Purkinje cell (primary cell): ENCODE data around the gene TTC31. TPM values are rescaled to one million over a fixed set of nuclear protein-coding genes. Genes with fewer than 3 reads are reported as not detected.

Experiments used
- polyA plus RNA-seq: library from polyadenylated mRNA; unstranded; fragments of >200 nt; fragmentation: Nextera tagmentation; gene quantifications from 2 replicates; pipeline ENCODE4 v1.2.1, GENCODE V29; 2014

TTC31 gene
- polyA plus RNA-seq, 1 donor from 2014 or later, result 0.83 TPM

Other genes starting within 250 kb of the TTC31 start
- not detected in 2 replicates for gene SLC4A5, start 139.7 kb upstream of the TTC31 start, polyA plus RNA-seq
- 275 and 282 TPM in 2 replicates for gene DCTN1, start 102.8 kb upstream of the TTC31 start, polyA plus RNA-seq
- gene C2orf81, start 61.5 kb upstream of the TTC31 start, polyA plus RNA-seq, result 0.14 and 0.58 TPM in 2 replicates
- gene WDR54, start 61.4 kb upstream of the TTC31 start, polyA plus RNA-seq, result 25.1 and 25.5 TPM in 2 replicates
- gene RTKN, start 41.1 kb upstream of the TTC31 start, polyA plus RNA-seq, result not detected in 2 replicates
- 1.1 and 3.0 TPM in 2 replicates for gene INO80B, start 28.0 kb upstream of the TTC31 start, polyA plus RNA-seq
- 7.8 and 10.0 TPM in 2 replicates for gene WBP1, start 24.6 kb upstream of the TTC31 start, polyA plus RNA-seq
- gene MOGS, start 17.7 kb upstream of the TTC31 start, polyA plus RNA-seq, result 0.62 and 4.3 TPM in 2 replicates
- 43.3 and 56.2 TPM in 2 replicates for gene MRPL53, start 10.4 kb upstream of the TTC31 start, polyA plus RNA-seq
- 0.78 and 1.6 TPM in 2 replicates for gene CCDC142, start 83 bp upstream of the TTC31 start, polyA plus RNA-seq
- gene LBX2, start 16.5 kb downstream of the TTC31 start, polyA plus RNA-seq, result not detected in 2 replicates
- gene PCGF1, start 24.6 kb downstream of the TTC31 start, polyA plus RNA-seq, result 35.8 and 37.1 TPM in 2 replicates
- not detected in 2 replicates for gene TLX2, start 31.4 kb downstream of the TTC31 start, polyA plus RNA-seq
- 2.3 and 4.1 TPM in 2 replicates for gene DQX1, start 43.1 kb downstream of the TTC31 start, polyA plus RNA-seq
- 48.4 and 52.5 TPM in 2 replicates for gene AUP1, start 46.6 kb downstream of the TTC31 start, polyA plus RNA-seq
- gene HTRA2, start 46.9 kb downstream of the TTC31 start, polyA plus RNA-seq, result 14.2 and 22.8 TPM in 2 replicates
- 1.7 TPM in 1 of 2 replicates, not detected in the other for gene LOXL3, start 70.9 kb downstream of the TTC31 start, polyA plus RNA-seq
- not detected in 2 replicates for gene DOK1, start 71.6 kb downstream of the TTC31 start, polyA plus RNA-seq
- gene M1AP, start 165.2 kb downstream of the TTC31 start, polyA plus RNA-seq, result 0.56 and 8.3 TPM in 2 replicates
- gene SEMA4F, start 171.2 kb downstream of the TTC31 start, polyA plus RNA-seq, result 1.7 and 4.3 TPM in 2 replicates